Calu3 (cell line): ENCODE results near the gene GPM6B. TPM values are rescaled to one million over a fixed set of nuclear protein-coding genes. Genes with fewer than 3 reads are reported as not detected.

Source experiments
- BruUV-seq: library from RNA; stranded (reverse); fragments of 400-500 nt; replicated peaks from 2 replicates; lab custom pipeline; 2021; lab: Mats Ljungman, UMichigan
- CTCF ChIA-PET: fragments of 300-600 bp; sonication (Branson Sonifier 250); formaldehyde crosslinking; loops from one replicate; lab custom pipeline; 2022; ENCODE audit warnings: antibody characterized with exemption; lab: Charles Lee
- DNase-seq: peaks from one replicate; pipeline ENCODE4 v3.0.0; 2022
- H3K27ac Mint-ChIP-seq: one replicate; pipeline ENCODE4 v1.8.0; 2022; ENCODE audit warnings: mixed read lengths; ENCODE audit not compliant: unreplicated experiment
- H3K27me3 Mint-ChIP-seq: one replicate; pipeline ENCODE4 v1.8.0; 2022; ENCODE audit warnings: mixed read lengths; ENCODE audit not compliant: unreplicated experiment
- H3K36me3 Mint-ChIP-seq: one replicate; pipeline ENCODE4 v1.8.0; 2022; ENCODE audit warnings: mild to moderate bottlenecking, moderate library complexity, mixed read lengths; ENCODE audit not compliant: insufficient read depth, unreplicated experiment
- H3K4me1 Mint-ChIP-seq: one replicate; pipeline ENCODE4 v1.8.0; 2022; ENCODE audit warnings: mild to moderate bottlenecking, low read depth, mixed read lengths; ENCODE audit not compliant: unreplicated experiment
- H3K4me3 Mint-ChIP-seq: one replicate; pipeline ENCODE4 v1.8.0; 2022; ENCODE audit warnings: mild to moderate bottlenecking, low read depth, moderate library complexity, mixed read lengths; ENCODE audit not compliant: unreplicated experiment
- H3K9me3 Mint-ChIP-seq: one replicate; pipeline ENCODE4 v1.8.0; 2022; ENCODE audit warnings: low read depth, mixed read lengths; ENCODE audit not compliant: unreplicated experiment
- intact Hi-C: fragments of 100-400 bp; cut with micrococcal nuclease; formaldehyde crosslinking; loops from one replicate; pipeline ENCODE4 v1.10.0; 2022; ENCODE audit not compliant: unreplicated experiment
- total RNA-seq: library from RNA; stranded (reverse); gene quantifications from 2 replicates; pipeline ENCODE4 v1.2.3, GENCODE V29; 2022
- TF ChIP-seq, protein P1 (sequence below): fragments of 200-600 bp; IDR thresholded peaks from one replicate; pipeline ENCODE4 v1.8.0; 2022; ENCODE audit warnings: antibody characterized with exemption; ENCODE audit not compliant: unreplicated experiment

GPM6B gene
- total RNA-seq, 1 experiment from 2014 or later, result 4.3 TPM

- intact Hi-C loops, result no loop called here
- Mint-ChIP-seq H3K4me1 (no peaks in the 10 kb centered on the region), H3K9me3 (no peaks in the 10 kb centered on the region), H3K27me3 (no peaks in the 10 kb centered on the region), H3K36me3 (no peaks in the 10 kb centered on the region), H3K27ac (no peak overlapping the region), H3K4me3 (no peak overlapping the region)
- no peak for DNase-seq
- TF ChIP-seq, protein P1, sequence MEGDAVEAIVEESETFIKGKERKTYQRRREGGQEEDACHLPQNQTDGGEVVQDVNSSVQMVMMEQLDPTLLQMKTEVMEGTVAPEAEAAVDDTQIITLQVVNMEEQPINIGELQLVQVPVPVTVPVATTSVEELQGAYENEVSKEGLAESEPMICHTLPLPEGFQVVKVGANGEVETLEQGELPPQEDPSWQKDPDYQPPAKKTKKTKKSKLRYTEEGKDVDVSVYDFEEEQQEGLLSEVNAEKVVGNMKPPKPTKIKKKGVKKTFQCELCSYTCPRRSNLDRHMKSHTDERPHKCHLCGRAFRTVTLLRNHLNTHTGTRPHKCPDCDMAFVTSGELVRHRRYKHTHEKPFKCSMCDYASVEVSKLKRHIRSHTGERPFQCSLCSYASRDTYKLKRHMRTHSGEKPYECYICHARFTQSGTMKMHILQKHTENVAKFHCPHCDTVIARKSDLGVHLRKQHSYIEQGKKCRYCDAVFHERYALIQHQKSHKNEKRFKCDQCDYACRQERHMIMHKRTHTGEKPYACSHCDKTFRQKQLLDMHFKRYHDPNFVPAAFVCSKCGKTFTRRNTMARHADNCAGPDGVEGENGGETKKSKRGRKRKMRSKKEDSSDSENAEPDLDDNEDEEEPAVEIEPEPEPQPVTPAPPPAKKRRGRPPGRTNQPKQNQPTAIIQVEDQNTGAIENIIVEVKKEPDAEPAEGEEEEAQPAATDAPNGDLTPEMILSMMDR, result no peak
- no TSS peak for BruUV-seq
- CTCF ChIA-PET, result interaction anchor here (0.6 kb wide), 1 partner anchor 18 kb away, joined by 4 read pairs; no protein-coding TSS in a partner anchor
Measured at GRCh38 chrX:13791559-13791958, 25.3 kb downstream of the GPM6B start.

DNA sequence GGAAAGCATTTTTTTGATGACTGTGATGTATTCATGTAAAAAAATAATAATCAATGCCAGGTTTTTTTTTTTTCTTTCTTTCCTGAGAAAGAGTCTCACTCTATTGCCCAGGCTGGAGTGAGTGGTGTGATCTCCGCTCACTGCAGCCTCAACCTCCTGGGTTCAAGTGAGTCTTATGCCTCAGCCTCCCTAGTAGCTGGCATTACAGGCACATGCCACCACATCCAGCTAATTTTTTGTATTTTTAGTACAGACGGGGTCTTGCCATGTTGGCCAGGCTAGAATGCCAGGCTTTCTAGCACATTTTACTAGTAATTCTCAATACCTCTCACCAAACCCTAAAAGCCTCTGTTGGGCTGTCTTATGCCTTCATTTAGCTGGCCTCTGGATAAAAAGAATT lies 25.7 kb downstream of the GPM6B start:
- intact Hi-C loops, result no loop called here
- DNase-seq, result no peak
- no peaks in the 10 kb centered on the region for H3K27me3 Mint-ChIP-seq
- H3K4me1 Mint-ChIP-seq, result no peaks in the 10 kb centered on the region
- BruUV-seq, result no TSS peak
- no peak overlapping the region for H3K27ac Mint-ChIP-seq
- H3K4me3 Mint-ChIP-seq, result no peak overlapping the region
- TF ChIP-seq, protein P1, result no peak
- CTCF ChIA-PET, result no interaction called here
- no peaks in the 10 kb centered on the region for H3K9me3 Mint-ChIP-seq
- no peaks in the 10 kb centered on the region for H3K36me3 Mint-ChIP-seq

DNA sequence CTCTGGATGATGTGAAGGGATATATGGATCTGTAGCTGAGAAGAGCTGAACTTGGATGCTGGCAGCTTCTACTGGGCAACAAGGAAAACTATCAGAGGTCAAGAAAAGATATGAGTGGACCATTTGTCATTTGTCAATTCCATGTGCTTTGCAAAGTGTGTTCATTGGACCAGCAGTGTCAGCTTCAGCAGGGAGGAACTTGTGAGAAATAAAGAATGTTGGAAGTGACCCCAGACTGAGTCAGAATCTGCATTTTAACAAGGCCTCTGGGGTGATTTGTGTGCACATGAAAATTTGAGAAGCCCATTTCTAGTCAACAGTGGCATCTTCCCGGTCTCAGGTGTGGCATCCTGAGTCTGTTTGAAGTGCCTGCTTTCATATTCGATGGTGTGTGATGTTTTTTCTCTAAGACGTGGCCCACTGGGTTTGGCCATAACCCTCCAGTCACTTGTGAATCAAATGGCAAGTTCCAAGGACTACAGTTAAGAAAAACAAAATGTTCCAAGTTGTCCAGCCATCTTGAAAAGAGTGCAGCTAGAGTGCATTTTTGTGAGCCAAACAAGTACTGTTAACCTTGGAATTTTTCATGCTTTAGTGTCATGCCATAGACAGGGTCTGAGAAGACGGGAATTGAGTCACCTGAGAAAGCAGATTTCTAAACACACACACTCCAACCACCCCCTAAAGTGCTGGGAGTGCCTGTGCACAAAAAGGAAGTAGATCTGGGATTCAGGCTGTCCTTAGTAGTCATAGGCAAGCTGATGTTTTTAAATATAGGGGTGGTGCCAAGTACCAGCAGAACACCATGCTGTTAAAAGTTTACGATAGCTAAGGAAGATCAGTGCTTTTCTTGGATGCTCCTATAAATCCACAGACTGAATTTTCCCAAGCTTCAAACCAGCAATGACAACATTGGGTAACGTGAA lies 26.4 kb downstream of the GPM6B start:
- Mint-ChIP-seq H3K9me3 (no peaks in the 10 kb centered on the region), H3K27me3 (no peaks in the 10 kb centered on the region), H3K36me3 (no peaks in the 10 kb centered on the region), H3K4me3 (no peak overlapping the region), H3K27ac (no peak overlapping the region), H3K4me1 (no peaks in the 10 kb centered on the region)
- no peak for DNase-seq
- intact Hi-C loops, result no loop called here
- no TSS peak for BruUV-seq
- TF ChIP-seq, protein P1, result no peak
- CTCF ChIA-PET, result no interaction called here

DNA sequence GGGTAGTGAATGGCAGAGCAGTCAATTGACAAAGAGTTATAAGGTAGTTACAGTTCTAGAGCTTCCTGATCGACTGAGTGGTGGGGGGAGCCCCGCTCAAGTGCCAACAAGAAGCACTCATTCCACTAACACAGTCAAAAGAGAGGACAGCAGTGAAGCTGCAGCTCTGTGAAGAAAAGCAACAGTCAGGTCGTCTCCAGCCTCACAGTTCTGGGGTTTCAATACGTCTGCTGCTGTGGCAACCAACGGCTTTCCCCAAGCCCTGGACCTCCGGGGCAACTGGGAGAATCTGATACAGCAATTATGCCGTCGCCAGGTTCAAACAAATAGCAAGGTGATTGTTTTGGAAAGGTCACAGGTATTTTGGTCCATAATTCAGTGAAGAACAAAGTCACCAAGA lies 30.8 kb downstream of the GPM6B start:
- no peaks in the 10 kb centered on the region for H3K4me1 Mint-ChIP-seq
- intact Hi-C loops, result no loop called here
- no peak overlapping the region for H3K27ac Mint-ChIP-seq
- no TSS peak for BruUV-seq
- TF ChIP-seq, protein P1, result no peak
- DNase-seq, result no peak
- no peaks in the 10 kb centered on the region for H3K27me3 Mint-ChIP-seq
- no peak overlapping the region for H3K4me3 Mint-ChIP-seq
- no peaks in the 10 kb centered on the region for H3K9me3 Mint-ChIP-seq
- CTCF ChIA-PET, result no interaction called here
- H3K36me3 Mint-ChIP-seq, result peaks cover 5% of the 10 kb centered on the region
